Lower leg skin (tissue), 4 donors: ENCODE data around the gene SORBS2. TPM values are rescaled to one million over a fixed set of nuclear protein-coding genes. Genes with fewer than 3 reads are reported as not detected.

Source experiments
- DNase-seq, 2 donors: peaks; one replicate each; pipeline ENCODE4 v3.0.0-alpha.2; 2019; ENCODE audit warnings: low spot score in 2 of 2
- H3K4me3 ChIP-seq: fragments of 200-600 bp; sonication (generic); 2 replicates; pipeline ENCODE4 v1.5.1; 2017; ENCODE audit warnings: mild to moderate bottlenecking, low read depth; ENCODE audit not compliant: poor library complexity, severe bottlenecking
- CTCF ChIP-seq, 3 donors: fragments of 450-650 bp; IDR thresholded peaks; one replicate each; pipeline ENCODE4 v1.5.1; 2016; ENCODE audit warnings: antibody characterized with exemption in 3 of 3, mild to moderate bottlenecking in 3 of 3, moderate library complexity in 2 of 3
- POLR2A ChIP-seq, 2 donors: fragments of 450-650 bp; IDR thresholded peaks; one replicate each; pipeline ENCODE4 v1.6.1; 2016 to 2017; ENCODE audit warnings: antibody characterized with exemption in 2 of 2, mild to moderate bottlenecking in 1 of 2, moderate library complexity in 1 of 2
- WGBS, 2 donors: methylation state at CpG; one replicate each; pipeline ENCODE4 v1.1.5; 2018; 5-methylcytosine and 5-hydroxymethylcytosine counted together
- intact Hi-C: fragments of 100-400 bp; cut with DNase I; formaldehyde crosslinking; loops from one replicate; pipeline ENCODE4 v1.15.0; 2023; ENCODE audit warnings: low total_unique reads
- total RNA-seq, 4 donors: library from RNA; depleted of rRNA; stranded (reverse); fragments of >200 nt; gene quantifications; one replicate each; pipeline ENCODE4 v1.1.0, GENCODE V29; 2016

SORBS2 gene
- total RNA-seq, 4 donors from 2014 or later = 10.5 to 34.7 (median 20.6) TPM

- TF ChIP-seq POLR2A (IDR thresholded peaks at IDR 0.05) = no peak
- DNase-seq = no peak
- no peak overlapping the region for H3K4me3 ChIP-seq
- intact Hi-C loops = no loop called here
- whole genome bisulfite sequencing, 2 donors = 65 to 71% methylated on average over 5 of the region's 5 CpGs
These were observed 59.1 kb downstream of the SORBS2 start for GRCh38 chr4:185752872-185753271.

- DNase-seq = no peak
- 88% methylated on average over 5 of the region's 5 CpGs for WGBS, 2 donors
- intact Hi-C loops = no loop called here
- TF ChIP-seq POLR2A (IDR thresholded peaks at IDR 0.05) (no peak), CTCF (IDR thresholded peaks at IDR 0.05) (no peak)
- no peak overlapping the region for H3K4me3 ChIP-seq
These were observed 62.1 kb downstream of the SORBS2 start for GRCh38 chr4:185749858-185750257.

GRCh38 chr4:185748901-185749390 lies 63.0 kb downstream of the SORBS2 start:
- no peak for TF ChIP-seq POLR2A (IDR thresholded peaks at IDR 0.05)
- TF ChIP-seq CTCF (IDR thresholded peaks at IDR 0.05) = no peak
- no peak overlapping the region for H3K4me3 ChIP-seq
- WGBS, 2 donors = 78 to 87% methylated on average over 3 of the region's 3 CpGs
- no peak for DNase-seq
- intact Hi-C loops = no loop called here

- intact Hi-C loops = no loop called here
- no peak for DNase-seq
- TF ChIP-seq POLR2A (IDR thresholded peaks at IDR 0.05) (no peak), CTCF (IDR thresholded peaks at IDR 0.05) (no peak)
- 91 to 93% methylated on average over 9 of the region's 9 CpGs for WGBS, 2 donors
- H3K4me3 ChIP-seq = no peak overlapping the region
These were observed 66.1 kb downstream of the SORBS2 start for GRCh38 chr4:185745891-185746290.

- TF ChIP-seq CTCF (IDR thresholded peaks at IDR 0.05) = no peak
- DNase-seq = no peak
- no peak overlapping the region for H3K4me3 ChIP-seq
- intact Hi-C loops = no loop called here
- WGBS, 2 donors = 88 to 94% methylated on average over 9 of the region's 9 CpGs
These were observed 67.0 kb downstream of the SORBS2 start for GRCh38 chr4:185744946-185745345.

- intact Hi-C loops = no loop called here
- TF ChIP-seq CTCF (IDR thresholded peaks at IDR 0.05) (no peak), POLR2A (IDR thresholded peaks at IDR 0.05) (no peak)
- WGBS, 2 donors = 72 to 81% methylated on average over 1 of the region's 1 CpG
- no peak overlapping the region for H3K4me3 ChIP-seq
- DNase-seq = no peak
These were observed 67.5 kb downstream of the SORBS2 start for GRCh38 chr4:185744488-185744862.
